Gastroesophageal sphincter (tissue), 4 donors: ENCODE results near the gene PRR23B. TPM values are rescaled to one million over a fixed set of nuclear protein-coding genes. Genes with fewer than 3 reads are reported as not detected.

ENCODE experiments used
- ATAC-seq: fragments of 150-250 bp; one replicate; pipeline ENCODE4 v1.9.1; 2016; ENCODE audit warnings: mild to moderate bottlenecking, moderate library complexity
- H3K27ac ChIP-seq, 4 donors: fragments of 200-600 bp; sonication (generic) in 3 of 4; 1 replicate in 3 of 4; 2 replicates in 1 of 4; pipeline ENCODE4 v1.5.1; 2016 to 2019
- H3K27me3 ChIP-seq: fragments of 200-600 bp; sonication (generic); one replicate; pipeline ENCODE4 v1.5.1; 2019
- H3K36me3 ChIP-seq, 2 donors: fragments of 200-600 bp; sonication (generic); one replicate each; pipeline ENCODE4 v1.5.1; 2019; ENCODE audit warnings: control low read depth in 1 of 2
- H3K4me1 ChIP-seq, 3 donors: fragments of 200-600 bp; sonication (generic); 1 replicate in 2 of 3; 2 replicates in 1 of 3; pipeline ENCODE4 v1.5.1; 2016 to 2019; ENCODE audit warnings: control low read depth in 2 of 3
- H3K4me3 ChIP-seq, 2 donors: fragments of 200-600 bp; sonication (generic); one replicate each; pipeline ENCODE4 v1.5.1; 2019; ENCODE audit warnings: mild to moderate bottlenecking in 1 of 2, moderate library complexity in 1 of 2
- H3K9me3 ChIP-seq, 3 donors: fragments of 200-600 bp; sonication (generic); one replicate each; pipeline ENCODE4 v1.5.1; 2017 to 2019; ENCODE audit warnings: control low read depth in 2 of 3
- CTCF ChIP-seq, 4 experiments: fragments of 200-600 bp in 2 of 4; fragments of 450-650 bp in 2 of 4; sonication (generic) in 1 of 4; IDR thresholded peaks; one replicate each; pipeline ENCODE4 v1.5.1; 2017 to 2019; ENCODE audit warnings: antibody characterized with exemption in 4 of 4, mild to moderate bottlenecking in 2 of 4, moderate library complexity in 2 of 4
- EP300 ChIP-seq: sonication (generic); formaldehyde crosslinking; IDR thresholded peaks from one replicate; pipeline ENCODE4 v1.6.1; 2017; ENCODE audit warnings: antibody characterized with exemption, mild to moderate bottlenecking
- POLR2A ChIP-seq, 2 donors: fragments of 450-650 bp; IDR thresholded peaks; one replicate each; pipeline ENCODE4 v1.6.1; 2017; ENCODE audit warnings: antibody characterized with exemption in 2 of 2, mild to moderate bottlenecking in 2 of 2, moderate library complexity in 1 of 2
- POLR2AphosphoS5 ChIP-seq: sonication (generic); formaldehyde crosslinking; IDR thresholded peaks from one replicate; pipeline ENCODE4 v1.6.1; 2017; ENCODE audit warnings: antibody characterized with exemption
- WGBS, 2 donors: methylation state at CpG; one replicate each; pipeline ENCODE4 v1.1.5; 2018; ENCODE audit warnings: low coverage in 1 of 2; 5-methylcytosine and 5-hydroxymethylcytosine counted together
- total RNA-seq, 4 donors: library from RNA; depleted of rRNA; stranded (reverse); fragments of >200 nt; gene quantifications; one replicate each; pipeline ENCODE4 v1.1.0, GENCODE V29; 2016

PRR23B gene
- total RNA-seq, 4 donors from 2014 or later: not detected

GRCh38 chr3:138995706-138996105 is 25.0 kb downstream of the PRR23B start:
- Histone ChIP-seq H3K9me3 (peaks cover 0 to 8% (median 0%) of the 10 kb centered on the region in 3 donors), H3K4me3 (no peak overlapping the region), H3K27ac (no peak overlapping the region), H3K4me1 (no peaks in the 10 kb centered on the region), H3K27me3 (no peaks in the 10 kb centered on the region), H3K36me3 (no peaks in the 10 kb centered on the region)
- TF ChIP-seq EP300 (no peak), POLR2A (IDR thresholded peaks at IDR 0.05) (no peak), POLR2AphosphoS5 (no peak), CTCF (IDR thresholded peaks at IDR 0.05) (no peak)
- WGBS, 2 donors: 77 to 100% methylated on average over 1 of the region's 1 CpG
- ATAC-seq: no peak

- no CpG with 5 or more reads among the region's 2 CpGs for WGBS, 2 donors
- TF ChIP-seq CTCF (IDR thresholded peaks at IDR 0.05): no peak
- TF ChIP-seq EP300: no peak
- no peak for TF ChIP-seq POLR2A (IDR thresholded peaks at IDR 0.05)
- TF ChIP-seq POLR2AphosphoS5: no peak
- Histone ChIP-seq H3K27ac (no peak overlapping the region), H3K4me3 (no peak overlapping the region), H3K36me3 (no peaks in the 10 kb centered on the region), H3K9me3 (no peaks in the 10 kb centered on the region), H3K4me1 (no peaks in the 10 kb centered on the region), H3K27me3 (no peaks in the 10 kb centered on the region)
- ATAC-seq: no peak
These were observed 33.5 kb downstream of the PRR23B start for GRCh38 chr3:138987181-138987580.

GRCh38 chr3:138985932-138986331 is 34.8 kb downstream of the PRR23B start:
- H3K27ac ChIP-seq: no peak overlapping the region
- no peaks in the 10 kb centered on the region for H3K36me3 ChIP-seq
- H3K4me3 ChIP-seq: no peak overlapping the region
- no peaks in the 10 kb centered on the region for H3K9me3 ChIP-seq
- ATAC-seq: no peak
- WGBS, 2 donors: 21 to 30% methylated on average over 2 to 4 of the region's 4 CpGs
- no peak for TF ChIP-seq EP300
- no peak for TF ChIP-seq POLR2AphosphoS5
- H3K27me3 ChIP-seq: no peaks in the 10 kb centered on the region
- no peaks in the 10 kb centered on the region for H3K4me1 ChIP-seq

GRCh38 chr3:138984816-138985215 is 35.9 kb downstream of the PRR23B start:
- Histone ChIP-seq H3K9me3 (no peaks in the 10 kb centered on the region), H3K27ac (no peak overlapping the region), H3K4me3 (no peak overlapping the region), H3K4me1 (peaks cover 0 to 2% (median 0%) of the 10 kb centered on the region in 3 donors), H3K36me3 (no peaks in the 10 kb centered on the region), H3K27me3 (no peaks in the 10 kb centered on the region)
- TF ChIP-seq POLR2AphosphoS5 (no peak), POLR2A (IDR thresholded peaks at IDR 0.05) (no peak), EP300 (no peak), CTCF (IDR thresholded peaks at IDR 0.05) (no peak)
- 40 to 71% methylated on average over 1 of the region's 3 CpGs for WGBS, 2 donors
- ATAC-seq: no peak

GRCh38 chr3:138976047-138976446 is 44.7 kb downstream of the PRR23B start:
- Histone ChIP-seq H3K4me3 (no peak overlapping the region), H3K9me3 (no peaks in the 10 kb centered on the region), H3K4me1 (peaks cover 0 to 7% (median 0%) of the 10 kb centered on the region in 3 donors), H3K27ac (no peak overlapping the region), H3K27me3 (peaks cover 9% of the 10 kb centered on the region), H3K36me3 (no peaks in the 10 kb centered on the region)
- TF ChIP-seq EP300: no peak
- TF ChIP-seq POLR2A (IDR thresholded peaks at IDR 0.05): no peak
- no peak for TF ChIP-seq CTCF (IDR thresholded peaks at IDR 0.05)
- no peak for TF ChIP-seq POLR2AphosphoS5
- ATAC-seq: no peak
